ENCODE measurements around the gene OLFM2.

The OLFM2 gene

GRCh38 chr19:9901020-9901419 is 35.3 kb downstream of the OLFM2 start:
- Histone ChIP-seq H3K9ac (ENCODE audit: low read depth, low read length) (no peak overlapping the region), H3K36me3 (ENCODE audit: insufficient read depth, low read length) (no peaks in the 10 kb centered on the region), H3K4me1 (ENCODE audit: insufficient read depth, low read length) (no peaks in the 10 kb centered on the region), H4K20me1 (ENCODE audit: insufficient read depth, low read length) (no peaks in the 10 kb centered on the region), H3K79me2 (ENCODE audit: insufficient read depth, low read length) (no peaks in the 10 kb centered on the region), H3K27me3 (ENCODE audit: insufficient read depth, low read length, poor library complexity) (peaks cover 3% of the 10 kb centered on the region), H3K4me2 (ENCODE audit: insufficient read depth, low read length) (no peak overlapping the region), H3K4me3 (ENCODE audit: low read depth in 1 of 2, low read length in 2 of 2) (no peak overlapping the region), H3K9me3 (ENCODE audit: insufficient read depth, low read length, severe bottlenecking) (no peaks in the 10 kb centered on the region), H3K27ac (ENCODE audit: low read length) (no peak overlapping the region), H2AFZ (ENCODE audit: low read depth, low read length) (no peak overlapping the region)
- DNase-seq = no peak
- no peak for TF ChIP-seq EZH2 (IDR thresholded peaks at IDR 0.05; ENCODE audit: borderline replicate concordance, low read depth, low read length, severe bottlenecking)
- TF ChIP-seq, protein P1, sequence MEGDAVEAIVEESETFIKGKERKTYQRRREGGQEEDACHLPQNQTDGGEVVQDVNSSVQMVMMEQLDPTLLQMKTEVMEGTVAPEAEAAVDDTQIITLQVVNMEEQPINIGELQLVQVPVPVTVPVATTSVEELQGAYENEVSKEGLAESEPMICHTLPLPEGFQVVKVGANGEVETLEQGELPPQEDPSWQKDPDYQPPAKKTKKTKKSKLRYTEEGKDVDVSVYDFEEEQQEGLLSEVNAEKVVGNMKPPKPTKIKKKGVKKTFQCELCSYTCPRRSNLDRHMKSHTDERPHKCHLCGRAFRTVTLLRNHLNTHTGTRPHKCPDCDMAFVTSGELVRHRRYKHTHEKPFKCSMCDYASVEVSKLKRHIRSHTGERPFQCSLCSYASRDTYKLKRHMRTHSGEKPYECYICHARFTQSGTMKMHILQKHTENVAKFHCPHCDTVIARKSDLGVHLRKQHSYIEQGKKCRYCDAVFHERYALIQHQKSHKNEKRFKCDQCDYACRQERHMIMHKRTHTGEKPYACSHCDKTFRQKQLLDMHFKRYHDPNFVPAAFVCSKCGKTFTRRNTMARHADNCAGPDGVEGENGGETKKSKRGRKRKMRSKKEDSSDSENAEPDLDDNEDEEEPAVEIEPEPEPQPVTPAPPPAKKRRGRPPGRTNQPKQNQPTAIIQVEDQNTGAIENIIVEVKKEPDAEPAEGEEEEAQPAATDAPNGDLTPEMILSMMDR (IDR thresholded peaks at IDR 0.05; ENCODE audit: borderline replicate concordance, extremely low read depth, low read length, poor library complexity, severe bottlenecking) = no peak
- ATAC-seq (ENCODE audit: insufficient read depth, low read depth) = no peak

- DNase-seq (no peak), ATAC-seq (ENCODE audit: insufficient read depth, low read depth) (no peak)
- Histone ChIP-seq H4K20me1 (ENCODE audit: insufficient read depth, low read length) (no peaks in the 10 kb centered on the region), H2AFZ (ENCODE audit: low read depth, low read length) (no peak overlapping the region), H3K4me3 (ENCODE audit: low read depth in 1 of 2, low read length in 2 of 2) (no peak overlapping the region), H3K27me3 (ENCODE audit: insufficient read depth, low read length, poor library complexity) (no peaks in the 10 kb centered on the region), H3K9ac (ENCODE audit: low read depth, low read length) (no peak overlapping the region), H3K4me2 (ENCODE audit: insufficient read depth, low read length) (no peak overlapping the region), H3K4me1 (ENCODE audit: insufficient read depth, low read length) (no peaks in the 10 kb centered on the region), H3K36me3 (ENCODE audit: insufficient read depth, low read length) (no peaks in the 10 kb centered on the region), H3K79me2 (ENCODE audit: insufficient read depth, low read length) (no peaks in the 10 kb centered on the region), H3K9me3 (ENCODE audit: insufficient read depth, low read length, severe bottlenecking) (no peaks in the 10 kb centered on the region), H3K27ac (ENCODE audit: low read length) (no peak overlapping the region)
- TF ChIP-seq EZH2 (IDR thresholded peaks at IDR 0.05; ENCODE audit: borderline replicate concordance, low read depth, low read length, severe bottlenecking) = no peak
- TF ChIP-seq, protein P1 (IDR thresholded peaks at IDR 0.05; ENCODE audit: borderline replicate concordance, extremely low read depth, low read length, poor library complexity, severe bottlenecking) = no peak
These were observed 44.5 kb downstream of the OLFM2 start for GRCh38 chr19:9891609-9892373.

- no peak overlapping the region for H2AFZ ChIP-seq (ENCODE audit: low read depth, low read length)
- H3K9me3 ChIP-seq (ENCODE audit: insufficient read depth, low read length, severe bottlenecking) = no peaks in the 10 kb centered on the region
- H3K27ac ChIP-seq (ENCODE audit: low read length) = no peak overlapping the region
- H3K4me1 ChIP-seq (ENCODE audit: insufficient read depth, low read length) = no peaks in the 10 kb centered on the region
- no peak overlapping the region for H3K4me2 ChIP-seq (ENCODE audit: insufficient read depth, low read length)
- DNase-seq (no peak), ATAC-seq (ENCODE audit: insufficient read depth, low read depth) (no peak)
- no peaks in the 10 kb centered on the region for H3K36me3 ChIP-seq (ENCODE audit: insufficient read depth, low read length)
- H3K79me2 ChIP-seq (ENCODE audit: insufficient read depth, low read length) = no peaks in the 10 kb centered on the region
- no peak overlapping the region for H3K9ac ChIP-seq (ENCODE audit: low read depth, low read length)
- no peak overlapping the region for H3K4me3 ChIP-seq (ENCODE audit: low read depth in 1 of 2, low read length in 2 of 2)
- no peaks in the 10 kb centered on the region for H4K20me1 ChIP-seq (ENCODE audit: insufficient read depth, low read length)
- TF ChIP-seq EZH2 (IDR thresholded peaks at IDR 0.05; ENCODE audit: borderline replicate concordance, low read depth, low read length, severe bottlenecking) = no peak
- TF ChIP-seq, protein P1 (IDR thresholded peaks at IDR 0.05; ENCODE audit: borderline replicate concordance, extremely low read depth, low read length, poor library complexity, severe bottlenecking) = no peak
- H3K27me3 ChIP-seq (ENCODE audit: insufficient read depth, low read length, poor library complexity) = no peaks in the 10 kb centered on the region
These were observed 51.2 kb downstream of the OLFM2 start for GRCh38 chr19:9885077-9885552.

All from DND-41 (cell line).